ENCODE results near the gene TPM3.
"Not testable (repeated sequence)": the region's sequence is repeated elsewhere in the genome, so short reads cannot be mapped to it uniquely, and the experiment has no call there.

Gene TPM3

GRCh38 chr1:154166207-154166606 lies 25.7 kb downstream of the TPM3 start:
- DNase-seq (ENCODE audit: low spot score) = no peak

- no peak for DNase-seq (ENCODE audit: low spot score)
Measured at GRCh38 chr1:154159554-154159953, 32.3 kb downstream of the TPM3 start.

- DNase-seq (ENCODE audit: low spot score) = no peak
Measured at GRCh38 chr1:154158307-154159125, 33.4 kb downstream of the TPM3 start.

DNA sequence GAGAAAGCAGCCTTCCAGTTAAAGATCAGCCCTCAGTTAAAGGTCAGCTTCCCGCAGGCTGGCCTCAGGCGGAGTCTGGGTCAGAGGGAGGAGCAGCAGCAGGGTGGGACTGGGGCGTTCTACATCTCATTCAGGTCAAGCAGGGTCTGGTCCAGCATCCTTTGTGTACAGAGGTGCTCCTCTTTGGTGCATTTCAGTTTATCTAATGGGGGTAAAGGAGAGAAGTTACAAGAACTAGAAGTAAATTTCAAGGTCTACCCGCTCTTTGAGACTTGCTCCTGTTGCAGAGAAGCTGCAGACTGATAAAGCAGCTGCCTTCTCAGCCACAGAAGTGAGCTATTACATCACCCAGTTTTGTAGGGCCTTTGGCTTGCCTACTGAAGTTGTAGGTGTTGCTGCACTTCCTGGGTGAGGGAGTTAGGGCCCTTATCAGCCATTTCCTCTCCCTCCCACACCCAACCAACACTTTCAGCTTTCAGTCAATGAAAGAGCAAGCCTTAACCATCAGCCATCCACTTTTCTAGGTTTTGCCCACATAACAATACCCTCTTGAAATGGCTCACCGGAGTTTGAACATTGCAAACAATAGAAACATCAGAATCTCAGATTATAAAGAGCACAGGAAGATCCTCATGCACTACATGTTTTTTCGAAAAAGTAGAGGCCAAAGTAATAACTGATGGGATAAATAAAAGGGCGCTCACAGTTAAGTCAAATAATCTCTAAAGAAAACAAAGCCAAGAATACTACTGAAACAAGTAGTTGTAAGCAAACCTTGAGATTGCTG lies 34.2 kb downstream of the TPM3 start:
- no peak for DNase-seq (ENCODE audit: low spot score)

- no peak for DNase-seq (ENCODE audit: low spot score)
Measured at GRCh38 chr1:154155251-154155650, 36.6 kb downstream of the TPM3 start.

DNA sequence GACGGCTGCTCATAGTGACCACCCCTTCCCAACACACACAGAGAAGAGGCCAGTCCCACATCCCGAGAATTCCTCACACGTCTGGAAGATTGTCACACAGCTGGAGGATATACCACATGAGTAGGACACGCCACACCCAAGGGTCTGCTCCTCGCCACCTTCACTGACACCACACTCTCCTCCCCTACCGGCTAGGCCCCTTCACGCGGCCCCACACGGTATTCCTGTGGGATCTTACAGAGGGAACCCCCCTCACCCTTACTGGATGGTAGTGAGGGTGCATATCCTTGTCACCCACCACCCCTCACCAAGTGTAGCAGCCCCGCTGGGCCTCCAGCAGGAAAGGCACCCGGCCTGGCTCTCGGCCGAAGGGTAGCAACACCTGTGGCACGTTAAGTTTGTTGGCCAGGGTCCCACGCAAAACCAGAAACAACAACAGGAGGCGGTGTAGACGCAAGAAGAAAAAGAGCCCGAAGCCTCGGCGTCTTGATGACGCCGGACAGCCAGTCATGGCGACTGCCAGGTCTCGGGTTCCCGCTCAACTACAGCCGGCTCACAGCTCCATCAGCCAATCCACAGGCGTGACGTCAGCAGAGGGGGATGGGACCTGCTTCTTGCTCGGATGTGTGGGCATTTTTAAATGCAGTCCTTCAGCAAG lies 37.2 kb downstream of the TPM3 start, which contains the start of gene NUP210L:
Gene NUP210L (minus strand): TSS at position 540 of the 658 bp plus-strand sequence.
- DNase-seq (ENCODE audit: low spot score) = no peak

DNA sequence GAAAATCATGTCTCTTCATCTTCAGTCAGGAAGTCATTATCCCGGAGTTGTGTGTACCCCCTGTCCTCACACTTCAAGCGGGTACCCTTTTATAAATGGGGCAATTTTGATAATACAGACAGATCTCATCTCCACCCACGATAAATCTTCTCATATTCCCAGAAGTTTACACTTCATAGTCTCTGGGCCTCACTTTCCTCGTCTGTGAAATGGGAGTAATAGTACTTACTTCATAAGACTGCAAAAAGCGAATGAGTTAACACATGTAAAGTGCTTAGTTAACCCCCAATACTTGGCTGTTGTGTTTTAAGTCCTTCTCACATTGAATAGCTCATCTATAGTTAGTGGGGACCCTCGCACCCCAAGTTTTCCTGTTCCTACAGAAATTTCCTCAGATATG lies 37.8 kb downstream of the TPM3 start:
- DNase-seq (ENCODE audit: low spot score) = no peak

DNA sequence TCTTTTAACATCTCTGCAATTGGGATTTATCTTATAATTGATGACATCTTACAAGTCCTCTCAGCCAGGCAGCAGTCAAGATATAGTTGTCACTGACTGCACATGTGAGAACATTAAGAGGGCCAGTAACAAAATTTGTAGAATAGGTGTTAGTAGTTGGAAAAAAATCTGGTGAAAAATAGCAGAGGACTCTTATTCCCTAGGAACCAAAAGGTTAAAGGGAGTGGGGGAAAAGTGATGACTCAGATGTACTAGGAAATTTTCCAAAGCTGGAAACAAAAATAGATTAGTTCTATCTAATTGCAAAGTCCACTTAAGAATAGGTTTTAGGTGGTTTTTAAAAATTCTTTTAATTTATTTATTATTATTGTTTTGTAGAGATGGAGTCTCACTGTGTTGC lies 40.6 kb downstream of the TPM3 start:
- DNase-seq (ENCODE audit: low spot score) = no peak

- DNase-seq (ENCODE audit: low spot score) = no peak
Measured at GRCh38 chr1:154148807-154149206, 43.1 kb downstream of the TPM3 start.

DNA sequence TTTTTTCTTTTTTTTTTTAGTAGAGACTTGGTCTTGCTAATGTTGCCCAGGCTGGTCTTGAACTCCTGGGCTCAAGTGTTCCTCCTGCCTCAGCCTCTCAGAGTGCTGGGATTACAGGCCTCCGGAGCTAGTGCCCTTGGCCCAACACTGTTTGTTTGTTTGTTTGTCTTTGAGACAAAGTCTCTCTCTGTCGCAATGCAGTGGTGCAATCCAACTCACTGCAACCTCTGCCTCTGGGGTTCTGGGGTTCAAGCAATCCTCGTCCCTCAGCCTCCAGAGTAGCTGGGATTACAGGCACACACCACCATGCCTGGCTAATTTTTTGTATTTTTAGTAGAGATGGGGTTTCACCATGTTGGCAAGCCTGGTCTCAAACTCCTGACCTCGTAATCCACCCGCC lies 44.4 kb downstream of the TPM3 start:
- DNase-seq (ENCODE audit: low spot score) = not testable (repeated sequence)

- peak; percentile 14 for DNase-seq (ENCODE audit: low spot score)
Measured at GRCh38 chr1:154145986-154146385, 45.9 kb downstream of the TPM3 start.

DNA sequence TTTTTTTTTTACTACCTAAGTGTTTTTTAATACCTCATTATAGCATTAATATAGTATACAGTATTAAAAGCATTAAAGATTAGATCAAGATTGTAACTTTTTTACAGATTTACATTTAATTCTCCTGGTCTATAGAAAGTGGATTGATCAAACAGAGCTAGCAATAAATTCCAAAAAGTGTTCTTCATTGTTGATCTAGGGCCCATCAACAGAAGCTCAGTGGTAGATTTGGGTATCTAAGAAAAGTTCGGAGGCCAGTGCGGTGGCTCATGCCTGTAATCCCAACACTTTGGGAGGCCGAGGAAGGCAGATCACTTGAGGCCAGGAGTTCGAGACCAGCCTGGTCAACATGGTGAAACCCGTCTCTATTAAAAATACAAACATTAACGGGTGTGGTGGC lies 49.5 kb downstream of the TPM3 start:
- DNase-seq (ENCODE audit: low spot score) = no peak

- no peak for DNase-seq (ENCODE audit: low spot score)
Measured at GRCh38 chr1:154141240-154141639, 50.7 kb downstream of the TPM3 start.

DNA sequence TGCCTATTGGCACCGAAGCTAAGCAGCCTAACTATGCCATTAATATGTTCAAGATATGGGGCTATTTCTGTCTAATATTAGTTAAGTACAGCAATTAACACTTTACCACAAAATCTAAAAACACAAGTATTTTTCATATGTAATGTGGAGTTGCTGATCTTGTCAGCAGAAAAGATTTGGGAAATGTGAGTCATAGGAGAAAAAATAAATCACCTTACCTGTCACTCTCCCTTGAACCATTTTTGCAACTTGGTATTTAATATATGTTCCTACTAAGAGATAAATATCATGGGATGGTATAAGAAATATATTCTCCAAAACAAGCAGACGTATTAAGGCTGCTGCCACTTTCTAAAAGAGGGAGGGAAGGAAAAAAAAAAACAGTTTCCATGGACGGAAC lies 54.0 kb downstream of the TPM3 start:
- DNase-seq (ENCODE audit: low spot score) = no peak

- no peak for DNase-seq (ENCODE audit: low spot score)
Measured at GRCh38 chr1:154133256-154133655, 58.6 kb downstream of the TPM3 start.

DNA sequence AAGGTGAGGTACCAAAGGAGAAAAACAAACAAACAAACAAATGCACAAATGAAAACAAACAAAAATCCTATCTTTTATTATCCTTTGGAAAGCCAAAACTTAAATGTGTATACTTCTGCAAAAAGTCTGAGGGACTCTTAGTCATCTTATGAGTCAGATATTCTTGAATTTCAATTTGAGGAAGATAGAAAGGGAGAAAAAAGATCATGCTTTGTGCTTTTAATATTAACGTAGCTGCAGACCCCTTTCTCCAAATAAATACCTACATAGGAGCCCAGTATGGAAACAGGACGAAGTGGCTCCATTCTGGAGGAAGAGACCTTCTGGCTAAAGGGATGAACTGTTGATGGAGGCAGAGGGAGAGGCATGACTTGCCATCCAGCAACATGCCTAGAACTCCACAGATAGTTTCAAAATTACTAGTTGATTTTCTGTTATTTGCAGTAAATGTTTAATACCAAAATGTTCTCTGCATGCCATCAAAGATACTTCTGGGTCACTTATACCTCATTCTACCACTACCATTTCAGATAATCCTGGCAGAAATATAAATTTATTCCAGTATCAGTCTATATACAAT lies 62.4 kb downstream of the TPM3 start:
- DNase-seq (ENCODE audit: low spot score) = peak; percentile 49

DNA sequence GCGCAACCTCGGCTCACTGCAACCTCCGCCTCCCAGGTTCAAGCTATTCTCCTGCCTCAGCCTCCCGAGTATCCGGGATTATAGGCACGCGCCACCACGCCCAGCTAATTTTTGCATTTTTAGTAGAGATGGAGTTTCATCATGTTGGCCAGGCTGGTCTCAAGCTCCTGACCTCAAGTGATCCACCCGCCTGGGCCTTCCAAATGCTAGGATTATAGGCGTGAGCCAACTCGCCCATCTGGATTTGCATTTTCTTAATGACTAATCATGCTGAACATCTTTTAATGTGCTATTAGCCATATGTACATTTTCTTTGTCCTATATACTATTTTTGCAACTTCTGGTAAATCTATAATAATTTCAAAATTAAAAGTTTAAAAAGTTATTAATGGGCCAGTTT lies 68.7 kb downstream of the TPM3 start:
- DNase-seq (ENCODE audit: low spot score) = not testable (repeated sequence)

DNA sequence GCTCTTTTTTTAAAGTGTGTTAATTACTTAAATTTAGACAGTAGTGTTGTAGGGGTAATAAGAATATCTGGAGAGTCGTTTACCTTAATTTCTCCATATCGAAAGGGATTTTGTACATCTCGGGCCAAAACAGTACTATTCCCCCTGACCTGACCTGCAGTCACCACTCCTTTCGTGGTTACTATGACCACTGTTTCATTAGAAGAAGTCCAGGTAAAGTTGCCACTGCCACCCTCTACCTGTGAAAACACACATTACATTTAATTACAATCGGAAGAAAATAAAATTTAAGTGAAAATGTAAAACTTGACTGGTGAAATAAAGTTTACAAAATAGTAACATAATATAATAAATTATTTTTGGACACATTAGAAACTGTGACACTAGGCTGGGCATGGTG lies 74.3 kb downstream of the TPM3 start:
- DNase-seq (ENCODE audit: low spot score) = no peak

GRCh38 chr1:154115180-154115579 lies 76.7 kb downstream of the TPM3 start:
- no peak for DNase-seq (ENCODE audit: low spot score)
